ENCODE data around the gene ACSS1.

The ACSS1 gene

DNA sequence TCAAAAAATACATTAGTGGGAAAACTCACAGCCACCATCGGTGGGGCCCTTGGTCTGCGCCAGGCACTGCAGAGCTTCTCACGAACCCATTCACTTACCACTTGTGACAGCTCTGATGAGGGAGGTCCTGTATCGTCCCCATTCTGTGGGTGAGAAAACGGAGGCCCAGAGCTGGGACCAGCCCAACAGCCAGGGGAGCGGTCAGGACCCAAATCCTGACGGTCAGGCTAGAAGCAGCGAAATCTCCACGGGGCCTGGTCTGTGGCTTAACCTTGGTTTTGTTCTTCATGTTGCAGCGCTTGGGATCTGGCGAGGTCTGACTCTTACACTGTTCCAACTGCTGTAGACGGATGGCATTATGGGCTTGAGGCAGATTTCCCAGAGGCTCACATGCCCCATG, 31.7 kb upstream of the ACSS1 start:
- FAIRE-seq (no peak), DNase-seq (ENCODE audit: insufficient read length, low spot score) (no peak)
- TF ChIP-seq CTCF (IDR thresholded peaks at IDR 0.05; ENCODE audit: insufficient read depth, missing control alignments) = no peak

DNA sequence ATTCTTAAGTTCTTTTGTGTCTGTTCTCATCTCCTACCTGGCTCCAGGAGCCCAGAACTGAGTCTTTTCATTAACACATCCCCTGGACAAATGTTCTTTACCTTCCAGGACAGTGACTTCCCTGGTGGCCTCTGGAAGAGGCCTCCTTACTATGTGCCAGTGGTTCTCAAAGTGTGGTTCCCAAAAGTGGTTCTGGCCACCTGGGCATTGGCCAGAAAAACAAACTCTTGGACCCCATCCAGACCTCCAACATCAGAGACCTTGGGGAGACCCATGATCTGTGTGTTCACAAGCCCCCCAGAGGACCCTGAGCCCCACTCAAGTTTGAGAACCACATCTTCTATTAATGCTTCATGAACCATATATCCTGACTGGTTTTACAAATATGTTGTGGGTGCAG, 31.2 kb upstream of the ACSS1 start:
- DNase-seq (ENCODE audit: insufficient read length, low spot score) = no peak
- no peak for TF ChIP-seq CTCF (IDR thresholded peaks at IDR 0.05; ENCODE audit: insufficient read depth, missing control alignments)
- no peak for FAIRE-seq

- no peak for FAIRE-seq
- DNase-seq (ENCODE audit: insufficient read length, low spot score) = no peak
- TF ChIP-seq CTCF (IDR thresholded peaks at IDR 0.05; ENCODE audit: insufficient read depth, missing control alignments) = no peak
Measured at GRCh38 chr20:25088267-25088666, 30.3 kb upstream of the ACSS1 start.

GRCh38 chr20:25087186-25087929, 29.4 kb upstream of the ACSS1 start:
- FAIRE-seq = no peak
- DNase-seq (ENCODE audit: insufficient read length, low spot score) = no peak
- TF ChIP-seq CTCF (IDR thresholded peaks at IDR 0.05; ENCODE audit: insufficient read depth, missing control alignments) = no peak

DNA sequence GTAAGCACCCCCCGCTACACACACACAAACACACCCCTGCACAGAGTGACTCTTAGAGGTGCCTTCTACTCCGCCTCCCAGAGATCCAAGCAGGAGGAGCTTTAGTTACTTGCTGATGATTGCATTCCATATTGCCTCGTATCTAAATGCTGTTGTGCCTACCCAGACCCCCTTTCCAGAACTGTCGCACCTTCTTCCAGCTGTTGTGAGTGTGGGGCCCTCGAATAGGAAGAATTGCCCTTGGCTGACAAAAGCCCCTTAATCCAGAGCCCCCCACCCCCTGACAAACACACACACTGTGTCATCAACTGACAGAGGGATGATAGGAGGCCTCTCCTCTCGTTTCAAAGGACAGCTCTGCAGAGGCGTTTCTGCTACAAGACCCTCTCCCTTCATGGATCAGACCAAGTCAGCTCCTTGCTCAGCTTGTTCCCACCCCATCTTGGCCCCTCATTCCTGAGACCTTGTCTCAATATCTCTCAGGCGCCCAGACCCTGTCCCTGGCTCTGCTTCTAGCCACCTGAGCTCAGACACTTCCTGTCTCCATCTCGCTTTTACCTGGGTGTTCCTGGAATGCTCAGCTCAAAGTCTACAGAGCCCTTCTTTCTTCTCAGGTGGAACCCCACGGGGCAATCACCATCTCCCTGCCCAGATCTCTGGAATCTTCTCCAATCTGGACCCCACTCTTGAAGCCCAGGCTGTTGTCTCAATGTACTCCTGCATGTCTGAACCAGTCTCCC, 28.0 kb upstream of the ACSS1 start:
- FAIRE-seq (no peak), DNase-seq (ENCODE audit: insufficient read length, low spot score) (no peak)

GRCh38 chr20:25084626-25085187, 26.8 kb upstream of the ACSS1 start:
- no peak for TF ChIP-seq CTCF (IDR thresholded peaks at IDR 0.05; ENCODE audit: insufficient read depth, missing control alignments)
- DNase-seq (ENCODE audit: insufficient read length, low spot score) = no peak
- no peak for FAIRE-seq

More for the DNA sequence above, 28.0 kb upstream of the ACSS1 start:
- no peak for TF ChIP-seq CTCF (IDR thresholded peaks at IDR 0.05; ENCODE audit: insufficient read depth, missing control alignments)

Data from D721Med (cell line).